HG02623 (cell line): ENCODE data around the gene CCIN.

Experiments
- ATAC-seq: cut with Tn5 transposase; IDR thresholded peaks from one replicate; pipeline ENCODE4 v1.9.1; 2021; ENCODE audit warnings: moderate library complexity; ENCODE audit not compliant: unreplicated experiment

Gene CCIN

GRCh38 chr9:36140086-36141084, 28.8 kb upstream of the CCIN start:
- ATAC-seq, result no peak

- ATAC-seq, result no peak
Measured at GRCh38 chr9:36141288-36141687, 27.9 kb upstream of the CCIN start.

- ATAC-seq, result no peak
Measured at GRCh38 chr9:36141761-36142160, 27.4 kb upstream of the CCIN start.

- ATAC-seq, result no peak
Measured at GRCh38 chr9:36142510-36143244, 26.5 kb upstream of the CCIN start.

- ATAC-seq, result no peak
Measured at GRCh38 chr9:36143245-36143641, 25.9 kb upstream of the CCIN start.

GRCh38 chr9:36144309-36145232, 24.6 kb upstream of the CCIN start:
- ATAC-seq, result no peak

- no peak for ATAC-seq
Measured at GRCh38 chr9:36145970-36146369, 23.2 kb upstream of the CCIN start.

GRCh38 chr9:36146651-36147050, 22.5 kb upstream of the CCIN start:
- ATAC-seq, result no peak

GRCh38 chr9:36147441-36148175, 21.6 kb upstream of the CCIN start:
- no peak for ATAC-seq

GRCh38 chr9:36148311-36149051, 20.7 kb upstream of the CCIN start:
- ATAC-seq, result no peak

- no peak for ATAC-seq
Measured at GRCh38 chr9:36149197-36149596, 20.0 kb upstream of the CCIN start.

GRCh38 chr9:36150574-36151315, 18.4 kb upstream of the CCIN start:
- ATAC-seq, result no peak

- peak; percentile 75 for ATAC-seq
Measured at GRCh38 chr9:36151316-36152210, 17.6 kb upstream of the CCIN start.

- ATAC-seq, result no peak
Measured at GRCh38 chr9:36152741-36153438, 16.3 kb upstream of the CCIN start.

- ATAC-seq, result no peak
Measured at GRCh38 chr9:36153746-36154145, 15.4 kb upstream of the CCIN start.

- no peak for ATAC-seq
Measured at GRCh38 chr9:36154331-36154952, 14.7 kb upstream of the CCIN start.

GRCh38 chr9:36156116-36156515, 13.1 kb upstream of the CCIN start:
- no peak for ATAC-seq
